Psoas muscle (tissue), 8 donors: Measurements from ENCODE around the gene LYSMD4. TPM values are rescaled to one million over a fixed set of nuclear protein-coding genes. Genes with fewer than 3 reads are reported as not detected.
"Not testable (repeated sequence)": the region's sequence is repeated elsewhere in the genome, so short reads cannot be mapped to it uniquely, and the experiment has no call there.

Source experiments
- ATAC-seq, 4 donors: fragments of 200-7000 bp; cut with Tn5 transposase; one replicate each; pipeline ENCODE4 v1.9.1; 2020; ENCODE audit warnings: moderate library complexity in 3 of 4, mild to moderate bottlenecking in 2 of 4
- DNase-seq, 2 donors: peaks; one replicate each; pipeline ENCODE4 v3.0.0-alpha.2; 2020
- H3K27ac ChIP-seq: fragments of 200-600 bp; one replicate; pipeline ENCODE4 v1.8.0; 2022
- H3K27me3 ChIP-seq, 3 donors: fragments of 200-600 bp in 1 of 3; one replicate each; pipeline versions ENCODE4 v1.6.1 to v1.8.0; 2013 to 2022; ENCODE audit warnings: low read length in 2 of 3, mild to moderate bottlenecking in 2 of 3, moderate library complexity in 1 of 3; ENCODE audit not compliant: insufficient read depth in 3 of 3
- H3K36me3 ChIP-seq, 2 donors: fragments of 200-600 bp in 1 of 2; one replicate each; pipeline versions ENCODE4 v1.6.1 to v1.8.0; 2013 to 2022; ENCODE audit warnings: low read depth in 1 of 2, mild to moderate bottlenecking in 1 of 2, moderate library complexity in 1 of 2; ENCODE audit not compliant: insufficient read depth in 1 of 2
- H3K4me1 ChIP-seq: fragments of 200-600 bp; one replicate; pipeline ENCODE4 v1.8.0; 2022
- H3K4me3 ChIP-seq: fragments of 200-600 bp; one replicate; pipeline ENCODE4 v1.8.0; 2022; ENCODE audit warnings: mild to moderate bottlenecking
- H3K9me3 ChIP-seq: fragments of 200-600 bp; one replicate; pipeline ENCODE4 v1.8.0; 2022
- CTCF ChIP-seq: fragments of 200-600 bp; IDR thresholded peaks from one replicate; pipeline ENCODE4 v1.8.0; 2022; ENCODE audit warnings: antibody characterized with exemption
- WGBS, 3 donors: extraction: QIAGEN DNeasy Blood & Tissue Kit; methylation state at CpG; one replicate each; pipeline versions ENCODE4 v1.1.6 to v1.1.7; 2013; 5-methylcytosine and 5-hydroxymethylcytosine counted together
- intact Hi-C, 2 donors: fragments of 100-400 bp; cut with DNase I; formaldehyde crosslinking; loops; one replicate each; pipeline versions ENCODE4 v1.11.0 to v1.14.2; 2022
- polyA plus RNA-seq, 3 donors: library from polyadenylated mRNA; stranded (reverse); fragments of 200-250 nt; gene quantifications; one replicate each; pipeline ENCODE4 v1.2.3, GENCODE V29; 2013
- total RNA-seq, 4 donors: library from RNA; stranded (reverse); fragmentation: NEBNext Ultra II Directional in 2 of 4; extraction: Animal tissue kit (Norgen Biotek cat#: 25700) in 2 of 4; gene quantifications; one replicate each; pipeline versions ENCODE4 v1.2.1 to v1.2.4, GENCODE V29; 2021 to 2023
- donor health status: healthy with polysubstance abuse.
- donor health status: DM: no; HTN: no; CAD: no; lungs with moderate emphysema.
- donor health status: Bipolar disorder and iron deficiency.
- donor health status: healthy.
- donor health status: DM: yes; HTN: yes; CAD: no.
- donor health status: DM: no; HTN: no; CAD: no.
- donor health status: DM: no; HTN: no; CAD: no.
- donor health status: DM: yes; HTN: yes; CAD: no.

LYSMD4 gene
- total and polyA plus RNA-seq, 7 donors, result 3.6 to 13.5 (median 7.3) TPM

DNA sequence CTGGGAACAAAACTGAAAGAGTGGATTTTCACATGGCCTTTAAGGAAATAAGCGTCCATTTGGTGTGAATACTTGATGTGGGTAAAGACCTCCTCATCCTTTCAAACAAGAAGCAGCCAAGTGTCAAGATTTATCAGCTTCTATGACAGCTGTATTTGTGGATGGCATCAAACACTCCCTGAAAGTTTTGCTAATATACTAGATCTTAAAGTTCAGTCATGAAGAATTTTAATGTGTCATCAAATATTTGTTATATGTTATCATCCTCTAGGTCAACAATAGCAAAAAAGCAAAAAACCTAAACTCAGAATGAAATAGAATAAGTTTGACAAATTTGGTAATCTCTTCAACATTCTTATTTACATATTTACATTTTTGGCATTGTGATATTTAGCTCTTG lies 29.1 kb upstream of the LYSMD4 start:
- Histone ChIP-seq H3K4me1 (no peaks in the 10 kb centered on the region), H3K4me3 (no peak overlapping the region), H3K36me3 (no peaks in the 10 kb centered on the region), H3K27ac (no peak overlapping the region), H3K9me3 (no peaks in the 10 kb centered on the region), H3K27me3 (no peaks in the 10 kb centered on the region)
- no peak for DNase-seq
- WGBS, 3 donors, result 89 to 100% (median 96%) methylated on average over 1 of the region's 1 CpG
- intact Hi-C loops, result no loop called here
- no peak for TF ChIP-seq CTCF
- no peak for ATAC-seq

DNA sequence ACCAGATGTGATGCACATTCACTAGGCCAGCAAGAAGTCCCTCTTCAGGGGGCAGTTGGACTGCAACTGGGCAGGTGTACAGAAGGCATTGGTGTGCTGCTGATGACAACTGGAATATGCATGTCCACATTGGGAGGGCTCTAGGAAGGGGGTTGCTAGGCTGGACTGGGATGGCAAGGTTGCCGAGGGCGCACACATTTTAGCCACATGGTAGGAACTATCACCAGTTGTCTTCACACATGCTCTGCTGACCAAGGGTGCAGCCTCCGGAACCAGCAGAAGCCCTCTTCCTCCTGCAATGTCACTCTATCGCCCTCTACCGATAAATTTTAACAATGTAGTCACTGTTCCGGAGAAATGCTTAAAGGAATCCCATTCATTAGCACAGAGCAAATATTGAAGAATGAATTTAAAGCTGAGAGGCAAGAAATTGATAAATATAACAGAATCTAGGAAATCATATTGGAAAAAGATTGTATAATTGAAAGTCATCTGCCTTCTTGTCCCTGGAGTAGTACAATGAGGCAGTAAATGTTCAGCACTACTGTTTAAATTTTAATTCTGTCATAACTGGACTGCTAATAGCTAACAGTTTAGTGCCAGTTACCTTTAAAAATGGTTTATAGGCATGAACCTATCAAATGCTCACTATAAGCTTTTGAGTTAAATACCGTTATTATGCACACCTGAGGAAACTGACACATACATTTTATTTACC lies 22.6 kb upstream of the LYSMD4 start:
- H3K4me3 ChIP-seq, result no peak overlapping the region
- ATAC-seq, result peak; percentile 82 to 95 (median 86)
- no peaks in the 10 kb centered on the region for H3K4me1 ChIP-seq
- no peaks in the 10 kb centered on the region for H3K36me3 ChIP-seq
- intact Hi-C loops, result loop anchor here (5.0 kb wide), 3 partner anchors 469 to 484 kb away; no protein-coding TSS in a partner anchor
- DNase-seq, result peak; percentile 35 to 66
- WGBS, 3 donors, result 7 to 11% (median 10%) methylated on average over 7 of the region's 7 CpGs
- no peaks in the 10 kb centered on the region for H3K9me3 ChIP-seq
- H3K27me3 ChIP-seq, result no peaks in the 10 kb centered on the region
- peak; percentile 84 for TF ChIP-seq CTCF
- H3K27ac ChIP-seq, result no peak overlapping the region

DNA sequence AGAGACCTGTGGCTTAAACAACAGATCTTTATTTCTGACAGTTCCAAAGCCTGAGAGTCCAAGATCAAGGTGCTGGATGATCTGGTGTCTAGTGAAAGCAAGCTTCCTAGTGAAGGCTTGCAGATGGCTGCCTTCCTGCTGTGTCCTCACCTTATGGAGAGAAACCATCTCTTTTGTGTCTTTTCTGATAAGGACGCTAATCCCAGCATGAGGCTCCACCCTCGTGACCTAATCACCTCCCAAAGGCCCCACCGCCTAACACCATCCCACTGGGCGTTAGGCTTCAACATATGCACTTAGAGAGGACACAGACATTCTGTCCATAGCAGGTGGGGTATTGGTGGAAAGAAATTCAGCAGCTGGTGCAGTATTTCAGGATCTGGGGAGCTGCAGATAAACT lies 19.8 kb upstream of the LYSMD4 start:
- H3K9me3 ChIP-seq, result no peaks in the 10 kb centered on the region
- no peak for TF ChIP-seq CTCF
- no peak overlapping the region for H3K27ac ChIP-seq
- H3K4me1 ChIP-seq, result no peaks in the 10 kb centered on the region
- intact Hi-C loops, result no loop called here
- no peak for ATAC-seq
- 94 to 97% (median 95%) methylated on average over 4 of the region's 4 CpGs for WGBS, 3 donors
- no peaks in the 10 kb centered on the region for H3K27me3 ChIP-seq
- no peaks in the 10 kb centered on the region for H3K36me3 ChIP-seq
- no peak for DNase-seq
- no peak overlapping the region for H3K4me3 ChIP-seq

DNA sequence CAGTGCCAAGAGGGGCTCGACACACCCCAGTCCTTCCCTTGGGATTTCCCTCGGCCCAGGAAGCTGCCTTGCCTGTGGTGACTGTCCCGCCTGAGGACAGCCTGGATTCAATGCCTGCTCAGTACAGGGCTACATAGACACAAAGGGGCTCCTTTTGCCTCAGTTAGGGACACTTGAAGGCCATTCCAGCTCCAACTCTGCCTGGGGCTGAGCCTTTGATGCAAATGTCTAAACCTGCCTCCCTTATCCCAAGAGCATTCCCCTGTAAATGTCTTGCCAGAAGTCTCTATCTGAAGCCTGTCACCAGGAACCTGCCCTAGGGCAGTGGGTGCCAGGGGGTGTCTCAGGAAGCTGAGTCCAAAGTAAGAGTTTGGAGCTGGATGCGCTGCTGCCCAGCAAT lies 19.3 kb upstream of the LYSMD4 start:
- Histone ChIP-seq H3K4me3 (no peak overlapping the region), H3K4me1 (no peaks in the 10 kb centered on the region), H3K27ac (no peak overlapping the region), H3K27me3 (no peaks in the 10 kb centered on the region), H3K9me3 (no peaks in the 10 kb centered on the region), H3K36me3 (no peaks in the 10 kb centered on the region)
- DNase-seq (no peak), ATAC-seq (no peak)
- WGBS, 3 donors, result 77 to 98% (median 82%) methylated on average over 4 of the region's 4 CpGs
- no peak for TF ChIP-seq CTCF
- intact Hi-C loops, result no loop called here

GRCh38 chr15:99750326-99750725 lies 17.1 kb upstream of the LYSMD4 start:
- H3K27ac ChIP-seq, DNase-seq, H3K4me1 ChIP-seq, H3K27me3 ChIP-seq, H3K4me3 ChIP-seq, intact Hi-C loops, H3K36me3 ChIP-seq, ATAC-seq, H3K9me3 ChIP-seq: not testable (repeated sequence)
- 84 to 91% (median 87%) methylated on average over 8 to 11 of the region's 11 CpGs for WGBS, 3 donors
